B cell (primary cell): Measurements from ENCODE around the gene SIGLEC14. TPM values are rescaled to one million over a fixed set of nuclear protein-coding genes. Genes with fewer than 3 reads are reported as not detected.

Source experiments
- ATAC-seq: fragments of 200-7000 bp; cut with Tn5 transposase; one replicate; pipeline ENCODE4 v1.10.0; 2021; ENCODE audit warnings: low read depth, mild to moderate bottlenecking, moderate number of reproducible peaks, moderate library complexity
- CTCF ChIA-PET: fragments of 350-600 bp; sonication (Branson Sonifier 250); formaldehyde crosslinking; loops from one replicate; lab custom pipeline; 2021; ENCODE audit warnings: antibody characterized with exemption, inconsistent platforms; lab: Charles Lee
- POLR2A ChIA-PET: fragments of 350-600 bp; sonication (Branson Sonifier 250); formaldehyde crosslinking; loops from one replicate; lab custom pipeline; 2021; ENCODE audit warnings: antibody characterized with exemption; lab: Charles Lee
- DNase-seq: peaks from one replicate; pipeline ENCODE4 v3.0.0; 2013
- H2AFZ ChIP-seq: 2 replicates; pipeline ENCODE4 v1.6.1; 2012; ENCODE audit warnings: mild to moderate bottlenecking, low read depth, low read length; ENCODE audit not compliant: insufficient read depth, poor library complexity, severe bottlenecking
- H3K27ac ChIP-seq, 2 donors: 1 replicate in 1 of 2; 2 replicates in 1 of 2; pipeline ENCODE4 v1.5.1; 2012 to 2013; ENCODE audit warnings: low read length in 2 of 2, mild to moderate bottlenecking in 2 of 2, moderate library complexity in 1 of 2
- H3K27me3 ChIP-seq, 4 experiments: fragments of 200-600 bp in 1 of 4; sonication (generic) in 1 of 4; replicated peaks in 1 of 4; 1 replicate in 2 of 4; 2 replicates in 2 of 4; pipeline versions ENCODE4 v1.6.1 to v1.7.0; 2013 to 2016; ENCODE audit warnings: low read length in 3 of 4, mild to moderate bottlenecking in 2 of 4, mixed read lengths in 1 of 4, moderate library complexity in 1 of 4; ENCODE audit not compliant: insufficient read depth in 4 of 4, control insufficient read depth in 3 of 4; ENCODE audit errors: control extremely low read depth in 1 of 4
- H3K36me3 ChIP-seq, 2 experiments: replicated peaks in 1 of 2; 1 replicate in 1 of 2; 2 replicates in 1 of 2; pipeline versions ENCODE4 v1.6.1 to v1.7.1; 2013; ENCODE audit warnings: low read length in 1 of 2; ENCODE audit not compliant: insufficient read depth in 2 of 2, control insufficient read depth in 1 of 2; ENCODE audit errors: control extremely low read depth in 1 of 2, extremely low read depth in 1 of 2
- H3K4me1 ChIP-seq, 2 donors: fragments of 200-600 bp in 1 of 2; sonication (generic) in 1 of 2; 1 replicate in 1 of 2; 2 replicates in 1 of 2; pipeline versions ENCODE4 v1.5.1 to v1.6.1; 2013 to 2017; ENCODE audit warnings: low read length in 2 of 2; ENCODE audit not compliant: control insufficient read depth in 2 of 2, insufficient read depth in 2 of 2
- H3K4me2 ChIP-seq: replicated peaks from 2 replicates; pipeline ENCODE3; 2012; ENCODE audit warnings: mild to moderate bottlenecking, low read depth, low read length; ENCODE audit not compliant: poor library complexity, severe bottlenecking
- H3K4me3 ChIP-seq, 5 experiments: fragments of 200-600 bp in 1 of 5; sonication (generic) in 1 of 5; 1 replicate in 3 of 5; 2 replicates in 2 of 5; pipeline versions ENCODE4 v1.5.1 to v1.7.0; 2011 to 2016; ENCODE audit warnings: low read length in 4 of 5, mild to moderate bottlenecking in 4 of 5, low read depth in 2 of 5, control low read depth in 1 of 5, moderate library complexity in 1 of 5; ENCODE audit not compliant: insufficient read depth in 1 of 5; ENCODE audit errors: control extremely low read depth in 1 of 5, extremely low read depth in 1 of 5
- H3K79me2 ChIP-seq: fragments of 200-600 bp; sonication (generic); one replicate; pipeline ENCODE4 v1.6.0; 2016; ENCODE audit warnings: low read length; ENCODE audit not compliant: control insufficient read depth, insufficient read depth
- H3K9ac ChIP-seq: fragments of 200-600 bp; sonication (generic); 2 replicates; pipeline ENCODE4 v1.6.1; 2017; ENCODE audit warnings: mild to moderate bottlenecking, low read length, moderate library complexity
- H3K9me3 ChIP-seq, 3 donors: one replicate each; pipeline versions ENCODE4 v1.6.1 to v1.7.1; 2013; ENCODE audit warnings: low read length in 2 of 3; ENCODE audit not compliant: control insufficient read depth in 2 of 3, insufficient read depth in 1 of 3; ENCODE audit errors: control extremely low read depth in 1 of 3
- H4K20me1 ChIP-seq: 2 replicates; pipeline ENCODE4 v1.6.0; 2012; ENCODE audit warnings: mild to moderate bottlenecking, low read length; ENCODE audit not compliant: insufficient read depth, control insufficient read depth, poor library complexity, severe bottlenecking
- H3K27ac Mint-ChIP-seq: one replicate; pipeline ENCODE4 v1.8.0; 2021; ENCODE audit warnings: mixed read lengths
- H3K27me3 Mint-ChIP-seq: one replicate; pipeline ENCODE4 v1.8.0; 2021; ENCODE audit warnings: mixed read lengths
- H3K4me1 Mint-ChIP-seq: one replicate; pipeline ENCODE4 v1.8.0; 2021; ENCODE audit warnings: mixed read lengths
- H3K4me3 Mint-ChIP-seq: one replicate; pipeline ENCODE4 v1.8.0; 2021; ENCODE audit warnings: mixed read lengths
- H3K9me3 Mint-ChIP-seq: one replicate; pipeline ENCODE4 v1.8.0; 2022; ENCODE audit warnings: mixed read lengths; ENCODE audit not compliant: insufficient read depth
- CTCF ChIP-seq: fragments of 200-600 bp; IDR thresholded peaks from one replicate; pipeline ENCODE4 v1.8.0; 2022; ENCODE audit warnings: antibody characterized with exemption, mild to moderate bottlenecking
- EZH2 ChIP-seq: IDR thresholded peaks from 2 replicates; pipeline ENCODE4 v1.6.1; 2012; ENCODE audit warnings: borderline replicate concordance, low read depth, mild to moderate bottlenecking, moderate library complexity, low read length; ENCODE audit not compliant: insufficient read depth, poor library complexity, severe bottlenecking
- WGBS: methylation state at CpG from one replicate; pipeline ENCODE4 v1.1.5; 2013; ENCODE audit warnings: missing lambda C conversion rate; ENCODE audit not compliant: insufficient coverage; 5-methylcytosine and 5-hydroxymethylcytosine counted together
- intact Hi-C: fragments of 100-400 bp; cut with micrococcal nuclease; formaldehyde crosslinking; loops from one replicate; pipeline ENCODE4 v1.10.0; 2022
- polyA plus RNA-seq: library from polyadenylated mRNA; depleted of rRNA; stranded (reverse); fragments of >200 nt; gene quantifications from 2 replicates; pipeline ENCODE4 v1.2.3, GENCODE V29; 2012
- total RNA-seq, 2 donors: library from RNA; stranded (reverse); fragments of 120-200 nt in 1 of 2; gene quantifications; 1 replicate in 1 of 2; 2 replicates in 1 of 2; pipeline versions ENCODE4 v1.2.3 to v1.2.4, GENCODE V29; 2013 to 2022

The SIGLEC14 gene
- total and polyA plus RNA-seq, 2 donors (not counting 1 experiment from before 2014, with no cell fraction given) = 11.2 to 30.0 TPM

- ATAC-seq (no peak), DNase-seq (no peak)
- peak overlapping the region; percentile 72 for H3K4me3 Mint-ChIP-seq
- intact Hi-C loops = no loop called here
- H3K79me2 ChIP-seq = peaks cover 19% of the 10 kb centered on the region
- H3K27me3 Mint-ChIP-seq = no peaks in the 10 kb centered on the region
- H3K4me2 ChIP-seq = peak overlapping the region; percentile 31
- H3K27ac Mint-ChIP-seq = peak overlapping the region; percentile 59
- TF ChIP-seq CTCF (no peak), EZH2 (no peak)
- POLR2A ChIA-PET = no interaction called here
- H3K27ac ChIP-seq = no peak overlapping the region
- CTCF ChIA-PET = interaction anchor here (0.7 to 2.0 kb wide), 3 partner anchors 29 to 153 kb away, joined by 3 to 6 read pairs (median 4); no protein-coding TSS in a partner anchor
- no peaks in the 10 kb centered on the region for H3K9me3 ChIP-seq
- H3K27me3 ChIP-seq = no peaks in the 10 kb centered on the region
- H3K4me3 ChIP-seq = peak overlapping the region in 2 of 5 experiments; percentile 4 to 11
- H3K9me3 Mint-ChIP-seq = no peaks in the 10 kb centered on the region
- no peak overlapping the region for H2AFZ ChIP-seq
- no peak overlapping the region for H3K9ac ChIP-seq
- H3K4me1 Mint-ChIP-seq = peaks cover 30% of the 10 kb centered on the region
- peaks cover 0 to 43% of the 10 kb centered on the region in 2 experiments for H3K36me3 ChIP-seq
- WGBS = 92% methylated on average over 14 of the region's 14 CpGs
- peaks cover 24 to 36% of the 10 kb centered on the region in 2 donors for H3K4me1 ChIP-seq
- peaks cover 5% of the 10 kb centered on the region for H4K20me1 ChIP-seq
Measured at GRCh38 chr19:51628153-51628939, 18.3 kb downstream of the SIGLEC14 start.
